A549 (cell line): ENCODE data around the gene RBM46. TPM values are rescaled to one million over a fixed set of nuclear protein-coding genes. Genes with fewer than 3 reads are reported as not detected.

Source experiments
- ATOH8 ChIP-seq: fragments of 250-450 bp; sonication (Bioruptor Pico); IDR thresholded peaks from 2 replicates; pipeline ENCODE4 v1.5.0; 2020; ENCODE audit warnings: low read depth, mild to moderate bottlenecking, moderate library complexity
- EP300 ChIP-seq, 2 experiments: fragments of >200 bp; sonication (Bioruptor Twin); formaldehyde crosslinking; IDR thresholded peaks; 2 replicates in 1 of 2; 3 replicates in 1 of 2; pipeline ENCODE4 v1.6.1; 2016 to 2017
- HES2 ChIP-seq: fragments of >200 bp; sonication (Bioruptor Twin); formaldehyde crosslinking; IDR thresholded peaks from 2 replicates; pipeline ENCODE4 v1.6.1; 2016
- MAFK ChIP-seq: fragments of 450-650 bp; IDR thresholded peaks from 2 replicates; pipeline ENCODE4 v1.6.1; 2014; ENCODE audit not compliant: partially characterized antibody
- NFE2L2 ChIP-seq: fragments of 150-350 bp; conservative IDR thresholded peaks from 2 replicates; pipeline ENCODE4 v1.6.1; 2014; ENCODE audit warnings: low read length
- REST ChIP-seq: fragments of 200-600 bp; sonication (generic); IDR thresholded peaks from 2 replicates; pipeline ENCODE4 v1.6.1; 2016; ENCODE audit warnings: antibody characterized with exemption, mild to moderate bottlenecking, moderate library complexity
- polyA plus RNA-seq, 4 experiments: library from polyadenylated mRNA; depleted of rRNA in 3 of 4; stranded (reverse); fragments of >200 nt; fragmentation: RNase III in 1 of 4; extraction: RNeasy Plus Mini Kit Qiagen cat#74134 plus additional on column Dnase treatment in 1 of 4; gene quantifications; 2 replicates in 3 of 4; 3 replicates in 1 of 4; pipeline ENCODE4 v1.2.3, GENCODE V29; 2011 to 2017
- small RNA-seq, 6 experiments: library from RNA; depleted of rRNA; stranded (forward); fragments of <200 nt; gene quantifications; one replicate each; pipeline ENCODE3, GENCODE V24; 2012

Gene RBM46
- polyA plus RNA-seq, 2 of the 4 experiments (the other 2 are of a cell fraction): not detected

- TF ChIP-seq REST: no peak
- TF ChIP-seq EP300 (IDR thresholded peaks at IDR 0.05): no peak
- 0 out of 2 replicates have a peak, but pooled peaks have one; percentile 11 for TF ChIP-seq NFE2L2
- peak; percentile 74 for TF ChIP-seq MAFK
- TF ChIP-seq HES2: no peak
- TF ChIP-seq ATOH8: no peak
Observed at GRCh38 chr4:154877110-154877760, 96.2 kb downstream of the RBM46 start (continued).

Small RNAs within 50 kb of the gene (small RNA-seq; reads per million reads assigned to genes)
- 0 to 3.4 (median 0.18) reads per million in 6 experiments for gene RNU2-44P
- gene RNU2-66P: 0 reads per million in 6 experiments

Other genes with a start within 250 kb of the RBM46 start
- 120 and 123 TPM in 2 replicates for gene PLRG1, start 230.9 kb upstream of the RBM46 start, polyA plus RNA-seq (2011; rRNA removed)
- gene PLRG1, start 230.9 kb upstream of the RBM46 start, polyA plus RNA-seq (2017; fragmentation: RNase III; extraction: RNeasy Plus Mini Kit Qiagen cat#74134 plus additional on column Dnase treatment): 50.4 to 52.0 TPM (median 50.4 TPM) in 3 replicates
- gene FGB, start 218.3 kb upstream of the RBM46 start, polyA plus RNA-seq (2011; rRNA removed): 169 and 198 TPM in 2 replicates
- 7.6 to 13.8 TPM (median 7.8 TPM) in 3 replicates for gene FGB, start 218.3 kb upstream of the RBM46 start, polyA plus RNA-seq (2017; fragmentation: RNase III; extraction: RNeasy Plus Mini Kit Qiagen cat#74134 plus additional on column Dnase treatment)
- gene FGA, start 190.5 kb upstream of the RBM46 start, polyA plus RNA-seq (2011; rRNA removed): 130 and 166 TPM in 2 replicates
- 6.6 to 10.2 TPM (median 9.0 TPM) in 3 replicates for gene FGA, start 190.5 kb upstream of the RBM46 start, polyA plus RNA-seq (2017; fragmentation: RNase III; extraction: RNeasy Plus Mini Kit Qiagen cat#74134 plus additional on column Dnase treatment)
- gene FGG, start 168.6 kb upstream of the RBM46 start, polyA plus RNA-seq (2011; rRNA removed): 132 and 157 TPM in 2 replicates
- gene FGG, start 168.6 kb upstream of the RBM46 start, polyA plus RNA-seq (2017; fragmentation: RNase III; extraction: RNeasy Plus Mini Kit Qiagen cat#74134 plus additional on column Dnase treatment): 3.2 to 4.8 TPM (median 4.3 TPM) in 3 replicates
- gene LRAT, start 37.3 kb upstream of the RBM46 start, polyA plus RNA-seq (2011; rRNA removed): 0.27 and 0.40 TPM in 2 replicates
- gene LRAT, start 37.3 kb upstream of the RBM46 start, polyA plus RNA-seq (2017; fragmentation: RNase III; extraction: RNeasy Plus Mini Kit Qiagen cat#74134 plus additional on column Dnase treatment): 0.08 to 0.18 TPM (median 0.13 TPM) in 3 replicates